AG10803 (cell line): ENCODE measurements around the gene MON1A.
A peak's percentile ranks its signal among the peaks of the same experiment; 100 is the strongest.

Experiments used
- DNase-seq: peaks from one replicate; pipeline ENCODE4 v3.0.0; 2010; ENCODE audit warnings: low read depth
- H3K4me3 ChIP-seq: 2 replicates; pipeline ENCODE4 v1.5.1; 2011; ENCODE audit warnings: mild to moderate bottlenecking, low read length, control low read depth
- TF ChIP-seq, protein P1 (sequence below): conservative IDR thresholded peaks from 2 replicates; pipeline ENCODE4 v1.5.1; 2011; ENCODE audit warnings: mild to moderate bottlenecking, low read length, control low read depth, inconsistent platforms

MON1A gene

DNA sequence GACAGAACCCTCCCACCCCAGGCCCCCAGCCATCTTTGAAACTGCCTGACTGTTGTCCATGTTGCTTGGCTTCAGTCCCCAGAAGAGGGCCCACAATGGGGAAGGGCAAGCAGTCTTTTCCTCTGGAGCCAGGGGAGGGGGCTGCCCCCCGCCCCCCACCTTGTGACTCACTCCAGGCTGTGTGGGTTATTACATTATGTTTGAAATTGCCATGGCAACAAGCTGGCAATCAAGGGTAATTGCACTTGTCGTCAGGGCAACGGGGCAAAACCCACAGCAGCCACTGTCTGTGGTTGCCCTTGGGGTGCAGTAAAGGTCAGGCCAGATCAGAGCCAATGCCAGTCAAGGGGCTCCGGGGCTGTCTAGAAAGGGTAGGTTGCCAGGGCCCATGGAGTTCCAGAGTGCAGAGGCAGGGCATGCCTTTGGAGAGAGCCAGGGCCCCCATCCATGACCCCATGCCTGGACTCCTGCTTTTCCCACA lies 56.8 kb downstream of the MON1A start:
- TF ChIP-seq, protein P1, sequence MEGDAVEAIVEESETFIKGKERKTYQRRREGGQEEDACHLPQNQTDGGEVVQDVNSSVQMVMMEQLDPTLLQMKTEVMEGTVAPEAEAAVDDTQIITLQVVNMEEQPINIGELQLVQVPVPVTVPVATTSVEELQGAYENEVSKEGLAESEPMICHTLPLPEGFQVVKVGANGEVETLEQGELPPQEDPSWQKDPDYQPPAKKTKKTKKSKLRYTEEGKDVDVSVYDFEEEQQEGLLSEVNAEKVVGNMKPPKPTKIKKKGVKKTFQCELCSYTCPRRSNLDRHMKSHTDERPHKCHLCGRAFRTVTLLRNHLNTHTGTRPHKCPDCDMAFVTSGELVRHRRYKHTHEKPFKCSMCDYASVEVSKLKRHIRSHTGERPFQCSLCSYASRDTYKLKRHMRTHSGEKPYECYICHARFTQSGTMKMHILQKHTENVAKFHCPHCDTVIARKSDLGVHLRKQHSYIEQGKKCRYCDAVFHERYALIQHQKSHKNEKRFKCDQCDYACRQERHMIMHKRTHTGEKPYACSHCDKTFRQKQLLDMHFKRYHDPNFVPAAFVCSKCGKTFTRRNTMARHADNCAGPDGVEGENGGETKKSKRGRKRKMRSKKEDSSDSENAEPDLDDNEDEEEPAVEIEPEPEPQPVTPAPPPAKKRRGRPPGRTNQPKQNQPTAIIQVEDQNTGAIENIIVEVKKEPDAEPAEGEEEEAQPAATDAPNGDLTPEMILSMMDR, result no peak
- DNase-seq, result no peak
- no peak overlapping the region for H3K4me3 ChIP-seq

DNA sequence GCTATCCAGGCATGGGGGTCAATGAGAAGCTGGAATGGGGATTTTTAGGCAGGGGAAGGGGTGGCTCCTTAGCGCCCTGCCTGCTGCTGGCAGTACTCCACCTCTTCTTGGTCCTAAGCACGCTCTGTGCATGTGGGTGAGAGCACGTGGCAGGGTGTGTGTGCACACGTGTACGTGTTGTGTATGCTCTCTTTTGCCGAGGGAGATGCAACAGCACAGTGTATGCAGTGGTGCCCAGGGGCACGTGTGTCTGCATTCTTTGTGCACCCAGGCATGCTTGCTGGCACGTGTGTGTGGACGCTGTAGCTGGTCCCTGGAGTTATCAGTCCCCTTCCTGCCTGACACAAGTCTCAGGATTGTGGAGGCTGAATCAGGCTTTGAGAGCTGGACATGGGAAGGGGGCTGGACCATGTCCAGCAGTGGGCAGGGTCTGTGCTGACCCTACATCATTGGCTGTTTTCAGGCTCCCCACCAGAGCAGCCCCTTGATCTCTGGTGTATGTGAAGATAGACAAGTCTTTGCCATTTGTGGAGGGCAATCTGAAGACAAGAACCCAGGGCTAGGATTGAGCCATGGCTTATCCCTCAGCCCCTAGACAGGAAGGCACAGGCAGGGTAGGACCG lies 58.0 kb downstream of the MON1A start:
- no peak for DNase-seq
- TF ChIP-seq, protein P1, result no peak

DNA sequence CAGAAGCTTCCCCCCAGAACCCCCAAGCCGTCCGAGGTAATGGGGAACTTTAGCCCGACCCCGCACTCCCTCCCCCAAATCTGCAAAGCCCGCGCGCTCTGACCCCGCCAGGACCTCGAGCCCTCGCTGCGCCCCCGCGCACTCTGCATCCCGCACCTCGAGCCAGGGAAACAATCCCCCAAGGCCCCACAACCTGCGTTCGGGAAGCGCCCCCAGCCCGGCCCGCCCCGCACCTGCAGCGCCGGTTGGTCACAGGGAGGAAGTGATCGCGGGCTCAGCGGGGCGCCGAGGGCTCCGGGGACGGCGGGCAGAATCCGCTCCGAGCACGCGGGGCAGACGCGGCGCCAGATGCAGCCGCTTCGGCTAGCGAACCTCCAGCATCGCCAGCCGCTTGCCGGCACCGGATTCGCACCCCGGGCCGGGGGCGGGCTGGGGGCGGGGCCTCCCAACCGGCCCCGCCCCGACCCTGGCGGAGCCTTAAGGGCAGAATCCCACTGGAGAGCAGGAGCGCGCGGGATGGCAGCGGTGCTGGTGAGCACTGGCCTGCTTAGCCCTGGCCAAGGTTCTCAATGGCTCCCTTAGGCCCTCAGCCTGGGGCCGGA lies 60.0 kb downstream of the MON1A start, which contains the start of gene CAMKV:
Gene CAMKV (minus strand): TSS at position 382 of the 602 bp plus-strand sequence. CDS start 7,518 bp downstream, outside the sequence.
- TF ChIP-seq, protein P1, result no peak
- H3K4me3 ChIP-seq, result no peak within 1 kb of the TSS
- DNase-seq, result no peak

More for the DNA sequence above, 58.0 kb downstream of the MON1A start:
- H3K4me3 ChIP-seq, result no peak overlapping the region

DNA sequence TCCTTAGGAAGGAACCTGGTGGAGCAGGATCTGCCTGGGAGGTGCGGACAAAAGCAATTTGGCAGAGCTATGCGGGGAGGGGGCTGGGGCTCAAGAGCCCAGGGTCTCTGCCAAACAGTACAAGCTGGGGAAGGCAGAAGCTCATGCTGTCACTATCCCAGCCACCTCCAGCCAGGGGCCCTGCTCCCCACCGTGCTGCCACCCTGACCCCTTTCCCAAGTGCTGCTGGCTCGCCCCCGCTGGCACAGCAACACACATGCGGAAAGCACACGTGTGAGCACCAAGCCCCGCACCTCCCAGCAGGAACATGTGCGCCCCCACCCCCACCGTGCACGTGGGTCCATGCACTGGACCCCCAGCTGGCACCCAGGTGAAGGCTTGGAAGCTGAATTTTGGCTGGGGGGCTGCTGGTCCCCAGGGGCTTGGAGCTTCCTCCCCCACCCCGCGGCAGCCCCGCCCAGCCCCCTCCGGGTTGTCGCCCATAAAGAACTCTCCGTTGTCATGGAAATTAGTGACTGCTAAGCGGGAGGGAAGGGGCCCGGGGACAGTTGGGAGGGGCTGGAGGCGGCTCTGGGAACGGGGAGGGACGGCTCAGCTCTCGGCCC lies 60.6 kb downstream of the MON1A start:
- no peak for DNase-seq
- TF ChIP-seq, protein P1, result no peak
- no peak overlapping the region for H3K4me3 ChIP-seq

DNA sequence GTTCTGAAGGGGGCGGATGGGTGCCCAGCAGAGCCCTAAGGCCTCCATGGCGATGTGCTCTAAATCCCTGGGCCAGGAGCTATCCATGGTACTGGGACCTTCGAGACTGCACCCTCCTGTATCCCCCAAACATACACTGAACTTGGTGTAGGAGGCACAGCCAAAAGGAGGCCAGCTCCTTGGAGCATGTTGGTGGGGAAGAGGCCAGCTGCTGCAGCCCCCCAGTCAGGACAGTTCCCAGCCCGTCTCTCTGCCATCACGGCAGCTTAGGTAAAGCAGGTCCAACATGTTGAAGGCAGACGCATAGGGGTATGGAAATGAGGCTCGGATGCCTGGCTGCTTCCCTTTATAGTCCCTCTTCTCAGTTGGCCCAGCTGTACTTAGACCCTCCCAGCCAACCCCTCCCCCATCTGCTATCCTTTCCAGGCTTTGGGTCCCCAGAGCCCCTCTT lies 61.7 kb downstream of the MON1A start:
- TF ChIP-seq, protein P1, result no peak
- DNase-seq, result peak; percentile 21
- no peak overlapping the region for H3K4me3 ChIP-seq

DNA sequence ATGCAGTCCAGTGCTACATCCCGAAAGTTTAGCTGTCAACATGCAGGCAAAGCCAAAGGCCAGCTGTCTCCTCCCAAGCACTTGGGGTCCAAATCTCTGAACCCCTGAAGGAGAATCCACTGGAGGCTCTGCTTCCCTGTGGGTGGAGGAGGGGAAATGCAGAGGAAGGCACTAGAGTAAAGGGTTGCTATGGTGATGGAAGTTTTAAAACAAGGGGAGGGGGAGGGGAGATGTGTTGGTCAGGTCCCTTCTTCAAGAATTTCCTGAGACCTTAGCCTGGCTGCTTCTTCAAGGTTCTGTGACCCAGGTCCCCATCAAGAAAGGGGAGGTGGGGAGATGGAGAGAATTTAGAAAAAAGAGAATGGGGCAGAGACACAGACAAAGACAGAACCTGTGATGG lies 62.2 kb downstream of the MON1A start:
- TF ChIP-seq, protein P1, result no peak
- no peak overlapping the region for H3K4me3 ChIP-seq
- no peak for DNase-seq
